Prostate gland (tissue), 2 donors: ENCODE data around the gene ALDH7A1. TPM values are rescaled to one million over a fixed set of nuclear protein-coding genes. Genes with fewer than 3 reads are reported as not detected.
A peak's percentile ranks its signal among the peaks of the same experiment; 100 is the strongest.

Source experiments
- DNase-seq: peaks from one replicate; pipeline ENCODE4 v3.0.0-alpha.2; 2019; ENCODE audit warnings: low spot score
- H3K27ac ChIP-seq, 2 donors: fragments of 200-600 bp; sonication (generic); 2 replicates each; pipeline ENCODE4 v1.5.1; 2017 to 2019
- H3K27me3 ChIP-seq: fragments of 200-600 bp; sonication (generic); replicated peaks from 2 replicates; pipeline ENCODE4 v1.5.1; 2019; ENCODE audit not compliant: insufficient read depth
- H3K36me3 ChIP-seq, 2 donors: fragments of 200-600 bp; sonication (generic); 1 replicate in 1 of 2; 2 replicates in 1 of 2; pipeline versions ENCODE4 v1.5.1 to v1.8.1; 2017 to 2019
- H3K4me1 ChIP-seq: fragments of 200-600 bp; sonication (generic); replicated peaks from 2 replicates; pipeline ENCODE4 v1.5.1; 2019
- H3K4me3 ChIP-seq, 2 donors: fragments of 200-600 bp; sonication (generic); 2 replicates each; pipeline ENCODE4 v1.5.1; 2017 to 2019
- H3K9me3 ChIP-seq: fragments of 200-600 bp; sonication (generic); 2 replicates; pipeline ENCODE4 v1.5.1; 2017
- POLR2A ChIP-seq: fragments of 450-650 bp; IDR thresholded peaks from one replicate; pipeline ENCODE4 v1.6.1; 2016; ENCODE audit warnings: antibody characterized with exemption, mild to moderate bottlenecking
- POLR2AphosphoS5 ChIP-seq: sonication (generic); formaldehyde crosslinking; IDR thresholded peaks from one replicate; pipeline ENCODE4 v1.6.1; 2017; ENCODE audit warnings: antibody characterized with exemption
- WGBS: methylation state at CpG from one replicate; pipeline ENCODE4 v1.1.5; 2018; 5-methylcytosine and 5-hydroxymethylcytosine counted together
- intact Hi-C: fragments of 100-400 bp; cut with DNase I; formaldehyde crosslinking; loops from one replicate; pipeline ENCODE4 v1.14.2; 2022
- total RNA-seq, 2 donors: library from RNA; depleted of rRNA; stranded (reverse); fragments of >200 nt; gene quantifications; one replicate each; pipeline ENCODE4 v1.1.0, GENCODE V29; 2016
- TF ChIP-seq, protein P1 (sequence below), 4 experiments: fragments of 200-600 bp in 2 of 4; fragments of 450-650 bp in 2 of 4; sonication (generic) in 2 of 4; IDR thresholded peaks; 1 replicate in 3 of 4; 2 replicates in 1 of 4; pipeline ENCODE4 v1.5.1; 2016 to 2019; ENCODE audit warnings: antibody characterized with exemption in 4 of 4, mild to moderate bottlenecking in 2 of 4, moderate library complexity in 2 of 4

Gene ALDH7A1
- total RNA-seq, 2 donors from 2014 or later: 59.8 to 62.7 TPM

DNA sequence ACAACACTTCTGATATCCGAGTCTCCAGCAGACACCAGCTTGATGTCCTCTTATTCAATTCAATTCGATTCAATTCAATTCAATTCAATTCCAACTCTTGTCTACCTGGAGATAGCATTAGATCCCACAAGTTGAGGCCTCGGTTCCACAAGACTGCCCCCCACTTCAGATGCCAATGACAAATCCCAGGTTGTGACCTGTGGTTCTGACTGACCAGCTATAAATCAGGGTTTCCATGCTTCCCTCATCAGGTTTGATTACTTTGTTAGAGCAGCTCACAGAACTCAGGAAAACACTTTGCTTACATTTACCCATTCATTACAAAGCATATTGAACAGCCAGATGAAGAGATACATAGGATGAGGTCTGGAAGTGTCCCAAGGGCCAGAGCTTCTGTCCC is 82.6 kb downstream of the ALDH7A1 start:
- whole genome bisulfite sequencing: 96% methylated on average over 3 of the region's 3 CpGs
- Histone ChIP-seq H3K27me3 (no peaks in the 10 kb centered on the region), H3K27ac (no peak overlapping the region), H3K36me3 (no peaks in the 10 kb centered on the region), H3K4me1 (no peaks in the 10 kb centered on the region), H3K4me3 (no peak overlapping the region), H3K9me3 (no peaks in the 10 kb centered on the region)
- intact Hi-C loops: no loop called here
- DNase-seq: no peak
- TF ChIP-seq POLR2A (no peak), POLR2AphosphoS5 (no peak)
- TF ChIP-seq, protein P1, sequence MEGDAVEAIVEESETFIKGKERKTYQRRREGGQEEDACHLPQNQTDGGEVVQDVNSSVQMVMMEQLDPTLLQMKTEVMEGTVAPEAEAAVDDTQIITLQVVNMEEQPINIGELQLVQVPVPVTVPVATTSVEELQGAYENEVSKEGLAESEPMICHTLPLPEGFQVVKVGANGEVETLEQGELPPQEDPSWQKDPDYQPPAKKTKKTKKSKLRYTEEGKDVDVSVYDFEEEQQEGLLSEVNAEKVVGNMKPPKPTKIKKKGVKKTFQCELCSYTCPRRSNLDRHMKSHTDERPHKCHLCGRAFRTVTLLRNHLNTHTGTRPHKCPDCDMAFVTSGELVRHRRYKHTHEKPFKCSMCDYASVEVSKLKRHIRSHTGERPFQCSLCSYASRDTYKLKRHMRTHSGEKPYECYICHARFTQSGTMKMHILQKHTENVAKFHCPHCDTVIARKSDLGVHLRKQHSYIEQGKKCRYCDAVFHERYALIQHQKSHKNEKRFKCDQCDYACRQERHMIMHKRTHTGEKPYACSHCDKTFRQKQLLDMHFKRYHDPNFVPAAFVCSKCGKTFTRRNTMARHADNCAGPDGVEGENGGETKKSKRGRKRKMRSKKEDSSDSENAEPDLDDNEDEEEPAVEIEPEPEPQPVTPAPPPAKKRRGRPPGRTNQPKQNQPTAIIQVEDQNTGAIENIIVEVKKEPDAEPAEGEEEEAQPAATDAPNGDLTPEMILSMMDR (IDR thresholded peaks at IDR 0.05): no peak

GRCh38 chr5:126511961-126512360 is 83.1 kb downstream of the ALDH7A1 start:
- no peak for DNase-seq
- H3K36me3 ChIP-seq: no peaks in the 10 kb centered on the region
- H3K27me3 ChIP-seq: no peaks in the 10 kb centered on the region
- H3K4me1 ChIP-seq: no peaks in the 10 kb centered on the region
- no peak for TF ChIP-seq POLR2AphosphoS5
- no peak for TF ChIP-seq POLR2A
- TF ChIP-seq, protein P1 (IDR thresholded peaks at IDR 0.05): no peak
- no peaks in the 10 kb centered on the region for H3K9me3 ChIP-seq
- H3K27ac ChIP-seq: no peak overlapping the region
- WGBS: 100% methylated on average over 1 of the region's 1 CpG
- intact Hi-C loops: no loop called here
- no peak overlapping the region for H3K4me3 ChIP-seq

DNA sequence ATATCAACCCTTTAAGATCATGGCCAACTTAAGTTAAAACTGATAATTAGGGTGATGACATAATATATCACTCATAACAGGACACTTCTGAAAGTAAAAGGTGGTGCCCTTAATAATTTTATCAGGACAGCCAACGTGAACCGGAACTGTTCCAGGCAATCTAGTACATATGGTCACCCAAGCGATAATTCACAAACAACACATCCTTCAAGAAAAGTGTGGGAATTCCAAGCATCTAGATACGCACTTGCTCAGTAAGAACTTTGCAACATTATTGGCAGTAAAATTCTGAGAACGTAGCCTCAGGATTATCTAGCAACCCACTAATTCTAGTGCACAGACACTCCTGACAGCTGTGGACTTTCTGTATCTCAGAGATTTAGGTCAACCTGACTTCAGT is 85.7 kb downstream of the ALDH7A1 start:
- WGBS: 63% methylated on average over 5 of the region's 5 CpGs
- no peaks in the 10 kb centered on the region for H3K27me3 ChIP-seq
- H3K9me3 ChIP-seq: no peaks in the 10 kb centered on the region
- DNase-seq: no peak
- no peaks in the 10 kb centered on the region for H3K36me3 ChIP-seq
- no peaks in the 10 kb centered on the region for H3K4me1 ChIP-seq
- H3K4me3 ChIP-seq: no peak overlapping the region
- TF ChIP-seq, protein P1 (IDR thresholded peaks at IDR 0.05): no peak
- TF ChIP-seq POLR2AphosphoS5: no peak
- no peak for TF ChIP-seq POLR2A
- intact Hi-C loops: no loop called here
- peak overlapping the region; percentile 25 to 67 for H3K27ac ChIP-seq

DNA sequence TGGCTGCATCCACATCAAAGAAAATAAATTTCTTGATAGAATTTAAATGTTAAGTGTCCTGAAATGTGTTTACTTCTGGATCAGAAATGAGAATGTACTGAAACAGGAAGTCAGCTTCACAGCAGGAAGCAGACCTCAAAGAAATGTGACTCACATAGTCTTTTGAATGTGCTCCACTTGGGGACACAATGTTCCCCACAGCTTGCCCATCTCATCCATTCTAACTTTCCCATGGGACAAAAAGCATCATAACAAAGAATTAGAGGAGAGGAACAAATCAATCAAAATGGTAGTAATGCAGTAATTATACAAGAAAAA is 86.1 kb downstream of the ALDH7A1 start:
- no peak for DNase-seq
- intact Hi-C loops: no loop called here
- no peaks in the 10 kb centered on the region for H3K36me3 ChIP-seq

More for the DNA sequence above, 86.1 kb downstream of the ALDH7A1 start:
- TF ChIP-seq, protein P1 (IDR thresholded peaks at IDR 0.05): no peak
- TF ChIP-seq POLR2A (no peak), POLR2AphosphoS5 (peak; percentile 77)
- no peaks in the 10 kb centered on the region for H3K4me1 ChIP-seq
- no peak overlapping the region for H3K4me3 ChIP-seq
- no peaks in the 10 kb centered on the region for H3K9me3 ChIP-seq
- H3K27ac ChIP-seq: peak overlapping the region; percentile 25 to 67
- no peaks in the 10 kb centered on the region for H3K27me3 ChIP-seq
